HG02623 (cell line): ENCODE results near the gene SCARF2.
"Not testable (repeated sequence)": the region's sequence is repeated elsewhere in the genome, so short reads cannot be mapped to it uniquely, and the experiment has no call there.

Experiments used
- ATAC-seq: cut with Tn5 transposase; IDR thresholded peaks from one replicate; pipeline ENCODE4 v1.9.1; 2021; ENCODE audit warnings: moderate library complexity; ENCODE audit not compliant: unreplicated experiment

The SCARF2 gene

GRCh38 chr22:20463324-20464095, 25.9 kb upstream of the SCARF2 start:
- no peak for ATAC-seq

DNA sequence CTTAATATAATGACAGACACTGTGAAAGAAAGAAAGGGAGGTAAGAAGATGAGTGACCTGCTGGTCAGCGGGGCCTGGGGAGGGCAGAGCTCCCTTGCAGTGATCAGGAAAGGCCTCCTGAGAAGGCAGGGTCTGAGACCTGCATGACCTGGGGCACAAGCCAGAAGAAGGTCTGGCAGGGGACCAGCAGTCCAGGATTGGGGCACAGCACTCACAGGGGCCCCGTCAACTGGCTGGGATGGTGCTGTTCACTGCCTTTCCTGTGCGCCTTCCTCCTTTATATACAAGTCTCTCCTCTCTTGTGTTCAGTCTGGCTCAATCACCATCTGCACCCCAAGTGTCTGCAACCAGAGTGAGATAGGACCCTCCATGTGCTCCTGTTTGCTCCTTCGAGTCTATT, 22.2 kb upstream of the SCARF2 start:
- no peak for ATAC-seq

DNA sequence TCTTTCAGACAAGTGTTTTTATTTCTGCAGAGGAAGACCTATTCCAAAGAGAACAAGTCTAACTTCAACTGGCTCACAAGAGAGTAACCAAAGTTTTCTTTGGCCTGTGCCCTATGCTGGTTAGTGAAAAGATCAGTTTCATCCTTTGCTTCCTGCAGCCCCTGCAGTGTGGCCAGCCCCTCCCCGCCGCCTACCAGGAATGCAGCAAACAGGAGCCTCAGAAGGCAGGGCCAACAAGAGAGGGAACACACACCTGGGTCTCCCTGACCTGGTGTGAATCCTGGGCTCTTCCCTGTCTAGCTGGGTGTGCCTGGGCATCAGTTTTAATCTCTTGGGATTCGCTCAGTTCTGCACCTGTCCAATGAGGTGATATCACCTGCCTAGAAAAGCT, 21.5 kb upstream of the SCARF2 start:
- no peak for ATAC-seq

DNA sequence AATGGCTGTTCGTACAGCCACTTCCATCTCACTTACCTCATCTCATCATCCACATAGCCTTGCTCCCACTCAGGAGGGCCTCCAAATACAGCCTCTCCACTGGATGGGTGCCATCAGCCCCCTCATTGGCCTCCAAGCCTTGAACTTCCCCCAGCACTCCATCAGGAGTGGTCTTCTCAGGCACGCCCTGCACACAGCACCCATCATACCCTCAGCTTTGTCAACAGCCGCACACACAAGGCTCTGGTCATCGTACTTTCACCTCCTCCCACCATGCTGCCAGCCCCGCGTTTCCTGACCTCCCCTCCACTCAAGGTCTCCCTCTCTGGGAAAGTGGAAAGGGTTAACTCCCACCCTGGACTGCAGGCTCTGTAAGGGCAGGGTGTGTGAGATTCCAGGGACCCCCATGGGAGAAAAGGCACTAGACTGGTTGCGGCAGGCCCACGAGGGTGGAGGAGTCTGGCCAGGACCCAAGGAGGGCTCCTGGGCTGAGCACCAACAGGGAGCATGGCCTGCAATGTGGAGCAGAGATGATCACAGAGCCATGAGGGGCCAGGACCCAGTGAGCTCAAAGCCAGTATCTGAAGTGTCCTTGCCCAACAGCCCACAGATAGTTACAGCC, 21.0 kb upstream of the SCARF2 start:
- ATAC-seq = no peak

DNA sequence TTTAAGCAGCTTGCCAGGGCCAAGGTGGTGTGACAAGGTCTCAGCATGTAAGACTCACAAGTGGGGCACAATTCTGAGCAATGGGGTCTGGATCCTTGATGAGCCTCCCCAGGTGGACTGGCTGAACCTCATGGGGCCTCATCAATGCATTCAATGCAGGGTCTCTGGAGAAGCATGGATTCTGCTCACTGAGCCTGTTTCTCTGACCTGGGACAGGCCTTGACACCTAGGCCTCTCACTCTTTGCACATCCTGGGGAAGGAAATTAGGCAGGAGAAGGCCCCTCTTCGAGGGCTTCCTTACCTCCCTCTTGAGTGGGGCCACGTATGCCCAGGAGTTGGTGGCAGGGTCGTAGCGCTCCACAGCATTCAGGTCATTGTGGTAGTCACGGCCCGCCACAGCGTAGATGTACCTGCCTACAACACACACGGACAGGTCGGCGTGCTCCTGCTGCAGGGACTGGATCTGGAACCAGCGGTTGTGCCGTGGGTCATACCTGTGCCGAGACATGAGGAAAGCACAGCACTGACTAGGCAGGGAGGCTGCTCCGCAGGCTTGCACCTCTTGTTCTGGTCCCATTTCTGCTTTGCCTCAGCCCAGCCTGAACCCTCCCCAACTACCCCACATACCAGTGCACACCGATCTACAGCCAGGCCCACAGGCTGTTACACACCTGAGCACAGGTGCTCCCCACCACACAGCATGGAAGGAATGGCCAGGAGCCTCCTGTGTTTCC, 20.0 kb upstream of the SCARF2 start:
- ATAC-seq = no peak

DNA sequence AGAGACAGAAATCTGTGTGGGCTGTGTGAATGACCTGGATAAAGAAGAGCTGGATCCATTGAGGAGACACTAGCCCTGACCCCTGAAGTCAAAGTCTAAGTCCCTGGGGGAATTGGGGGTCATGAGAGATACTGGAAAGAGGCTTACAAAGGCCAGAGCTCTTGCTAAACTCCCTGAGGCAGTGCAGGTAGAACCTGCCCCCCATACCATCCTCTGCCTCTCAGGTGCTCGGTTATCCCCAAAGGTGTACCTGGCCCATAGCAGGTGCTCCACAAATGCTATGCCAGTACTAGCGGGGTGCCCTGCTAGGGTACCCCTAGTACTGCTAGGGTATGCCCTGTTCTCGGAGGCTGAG, 19.1 kb upstream of the SCARF2 start:
- ATAC-seq = no peak

- peak; percentile 66 for ATAC-seq
Measured at GRCh38 chr22:20456064-20456721, 18.6 kb upstream of the SCARF2 start.

- no peak for ATAC-seq
Measured at GRCh38 chr22:20455709-20456063, 18.1 kb upstream of the SCARF2 start.

DNA sequence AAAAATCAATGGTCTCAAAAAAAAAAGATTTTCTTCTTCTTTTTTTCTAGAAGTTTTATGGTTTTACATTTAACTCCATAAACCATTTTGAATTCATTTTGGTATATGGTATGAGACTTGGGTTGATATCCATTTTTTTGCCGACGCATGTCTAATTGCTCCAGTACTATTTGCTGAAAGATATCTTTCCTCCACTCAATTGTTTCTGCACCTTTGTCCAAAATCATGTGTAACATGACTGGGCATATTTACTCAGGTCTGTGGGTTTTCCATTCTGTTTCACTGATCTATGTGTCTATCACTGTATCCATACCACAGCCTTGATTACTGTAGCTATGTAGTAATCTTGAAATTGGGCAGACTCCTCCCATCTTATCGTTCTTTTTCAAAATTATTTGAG, 15.6 kb upstream of the SCARF2 start:
- no peak for ATAC-seq

GRCh38 chr22:20451920-20452319, 14.3 kb upstream of the SCARF2 start:
- no peak for ATAC-seq

DNA sequence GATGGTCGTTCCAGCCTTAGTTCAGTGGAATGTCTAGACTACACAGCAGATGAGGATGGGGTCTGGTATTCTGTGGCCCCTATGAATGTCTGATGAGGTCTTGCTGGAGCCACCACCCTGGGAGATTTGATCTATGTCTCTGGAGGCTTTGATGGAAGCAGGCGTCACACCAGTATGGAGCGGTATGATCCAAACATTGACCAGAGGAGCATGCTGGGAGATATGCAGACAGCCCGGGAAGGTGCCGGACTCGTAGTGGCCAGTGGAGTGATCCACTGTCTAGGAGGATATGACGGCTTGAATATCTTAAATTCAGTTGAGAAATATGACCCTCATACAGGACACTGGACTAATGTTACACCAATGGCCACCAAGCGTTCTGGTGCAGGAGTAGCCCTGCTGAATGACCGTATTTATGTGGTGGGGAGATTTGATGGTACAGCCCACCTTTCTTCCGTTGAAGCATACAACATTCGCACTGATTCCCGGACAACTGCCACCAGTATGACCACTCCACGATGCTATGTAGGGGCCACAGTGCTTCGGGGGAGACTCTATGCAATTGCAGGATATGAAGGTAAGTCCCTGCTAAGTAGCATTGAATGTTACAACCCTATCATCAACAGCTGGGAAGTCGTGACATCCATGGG, 13.6 kb upstream of the SCARF2 start:
- not testable (repeated sequence) for ATAC-seq

DNA sequence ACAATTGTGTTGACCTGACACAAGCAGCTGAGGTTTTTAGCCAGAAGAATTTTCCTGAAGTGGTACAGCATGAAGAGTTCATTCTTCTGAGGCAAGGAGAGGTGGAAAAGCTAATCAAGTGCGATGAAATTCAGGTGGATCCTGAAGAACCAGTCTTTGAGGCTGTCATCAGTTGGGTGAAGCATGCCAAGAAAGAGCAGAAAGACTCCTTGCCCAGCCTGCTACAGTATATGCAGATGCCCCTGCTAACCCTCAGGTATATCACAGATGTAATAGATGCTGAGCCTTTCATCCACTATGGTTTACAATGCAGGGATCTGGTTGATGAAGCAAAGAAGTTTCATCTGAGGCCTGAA, 12.9 kb upstream of the SCARF2 start:
- no peak for ATAC-seq

GRCh38 chr22:20449819-20450550, 12.4 kb upstream of the SCARF2 start:
- ATAC-seq = no peak

DNA sequence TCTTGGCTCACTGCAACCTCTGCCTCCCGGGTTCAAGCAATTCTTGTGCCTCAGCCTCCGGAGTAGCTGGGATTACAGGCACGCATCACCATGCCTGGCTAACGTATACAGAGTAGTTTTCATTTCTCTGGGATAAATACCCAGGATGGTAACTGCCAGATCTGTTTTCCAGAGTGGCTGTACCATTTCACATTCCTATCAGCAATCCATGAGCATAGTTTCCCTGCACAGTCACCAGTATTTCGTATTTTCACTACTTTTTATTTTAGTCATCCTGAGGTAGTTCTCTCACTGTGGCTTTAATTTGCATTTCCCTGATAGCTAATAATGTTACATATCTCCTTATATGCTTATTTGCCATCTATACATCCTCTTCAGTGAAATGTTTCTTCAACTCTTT, 11.0 kb upstream of the SCARF2 start:
- ATAC-seq = no peak

DNA sequence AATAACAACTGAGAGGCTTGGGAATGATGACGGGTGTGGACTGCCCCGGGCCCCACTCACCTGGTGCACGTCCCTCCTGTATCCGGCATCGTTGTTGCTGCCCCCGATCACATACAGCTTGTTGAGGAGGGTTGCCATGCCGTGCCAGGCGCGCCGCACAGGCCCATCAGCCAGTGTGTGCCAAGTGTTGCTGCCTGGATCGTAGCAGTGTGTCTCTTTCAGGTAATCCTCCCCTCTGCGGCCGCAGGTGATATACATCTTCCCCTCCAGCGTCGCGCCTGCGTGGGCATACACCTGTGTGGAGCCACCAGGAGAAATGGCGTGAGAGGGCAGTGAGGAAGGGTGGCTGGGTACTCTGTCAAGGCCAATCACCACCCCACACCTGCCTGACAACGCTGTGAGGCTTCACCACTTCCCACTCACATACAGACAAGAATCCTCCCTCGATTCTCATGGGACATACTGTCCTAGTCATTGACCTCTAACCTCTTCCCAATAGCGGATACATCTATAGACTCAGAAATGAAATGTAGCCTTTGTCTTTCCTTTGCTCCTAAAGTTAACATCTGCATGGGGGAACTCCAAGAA, 8.9 kb upstream of the SCARF2 start:
- no peak for ATAC-seq

GRCh38 chr22:20444325-20444724, 6.7 kb upstream of the SCARF2 start:
- no peak for ATAC-seq

DNA sequence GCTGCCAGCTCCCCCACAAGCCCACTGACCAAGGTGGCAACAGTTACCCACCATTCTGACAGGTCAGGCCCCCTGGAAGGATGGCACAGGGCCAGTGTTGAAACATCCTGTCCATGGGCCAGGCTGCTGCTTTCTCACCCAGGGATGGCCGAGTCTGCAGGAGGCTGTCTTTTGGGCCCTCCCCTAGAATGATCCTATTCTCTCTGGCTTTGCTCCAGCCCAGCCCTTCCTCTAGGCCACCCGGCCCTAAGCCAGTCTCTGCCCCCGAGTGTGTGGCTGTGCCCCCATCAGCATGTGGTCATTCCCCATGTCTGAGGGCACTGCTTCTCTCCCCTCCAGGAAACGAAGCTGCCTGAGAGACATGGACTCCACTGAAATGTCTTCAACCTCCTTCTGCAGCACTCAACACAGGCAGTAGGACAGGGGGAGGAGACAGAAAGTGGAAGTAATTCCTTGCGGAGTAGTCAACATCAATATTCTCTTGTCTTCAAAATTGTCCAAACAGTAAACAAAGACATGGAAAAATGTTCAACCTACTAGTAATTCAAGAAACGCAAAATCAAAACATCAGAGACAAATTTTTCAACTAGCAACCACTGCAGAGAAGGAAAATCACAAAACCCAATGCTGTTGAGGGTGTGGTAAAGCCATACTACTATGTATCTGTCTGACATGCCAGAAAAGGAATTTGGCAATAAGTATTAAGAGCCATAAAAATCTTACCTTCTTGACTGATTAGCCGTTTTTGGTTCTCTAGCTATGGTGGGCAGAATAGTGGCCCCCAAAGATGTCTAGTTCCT, 5.1 kb upstream of the SCARF2 start:
- no peak for ATAC-seq

DNA sequence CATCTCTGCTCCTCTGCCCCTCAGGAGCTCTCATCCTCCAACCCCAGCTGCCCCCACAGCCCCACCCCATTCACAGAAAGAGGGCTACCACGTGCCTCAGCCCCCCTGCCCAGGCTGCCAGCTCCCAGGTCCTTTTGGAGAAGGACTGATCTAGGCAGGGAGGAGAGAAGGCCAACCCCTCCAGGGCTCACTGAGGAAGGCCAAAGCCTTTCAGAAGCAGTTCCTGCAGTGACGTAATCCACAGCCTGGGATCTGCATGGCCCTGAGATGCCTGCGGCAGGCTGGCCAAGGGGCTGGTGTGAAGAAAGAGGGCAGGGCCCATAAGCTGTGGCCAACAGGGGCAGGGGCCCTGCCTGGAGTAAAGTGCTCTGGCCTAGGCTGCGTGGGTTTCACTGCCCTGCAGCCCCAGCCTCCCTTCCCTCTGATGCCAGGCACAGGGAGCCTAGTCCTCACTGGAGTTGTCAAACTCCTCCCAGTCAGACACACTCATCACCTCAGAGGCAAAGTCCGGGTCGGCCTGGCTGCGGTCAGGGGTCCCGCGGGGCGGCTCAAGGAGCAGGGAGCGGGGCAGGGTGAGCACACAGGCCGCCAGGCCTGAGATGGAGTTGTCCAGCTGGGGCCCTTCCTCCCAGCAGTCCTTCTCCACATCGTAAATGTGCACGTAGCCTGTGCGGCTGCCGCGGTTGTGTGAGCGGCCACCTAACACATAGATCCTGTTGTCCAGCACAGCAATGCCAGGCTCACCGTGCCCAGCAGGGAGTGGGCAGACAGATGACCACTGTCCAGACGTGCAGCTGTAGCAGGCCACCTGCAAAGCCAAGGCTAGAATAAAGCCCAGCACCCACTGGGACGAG, 4.2 kb upstream of the SCARF2 start:
- no peak for ATAC-seq
